ENCODE data around the gene LTA.

LTA gene

GRCh38 chr6:31567531-31568370 lies 4.3 kb upstream of the LTA start (continued):
- TF ChIP-seq ZFP3 (tag by site-specific recombination; IDR thresholded peaks at IDR 0.05; ENCODE audit: low read depth) (no peak), ZNF394 (tag by site-specific recombination; IDR thresholded peaks at IDR 0.05; ENCODE audit: borderline replicate concordance) (no peak), ZNF2 (tag by site-specific recombination; IDR thresholded peaks at IDR 0.05) (no peak), SCRT2 (tag by site-specific recombination; IDR thresholded peaks at IDR 0.05) (peak; percentile 31; the same call in 1 of the 2 replicates), ZNF623 (tag by site-specific recombination; IDR thresholded peaks at IDR 0.05) (no peak), ZNF610 (tag by site-specific recombination; IDR thresholded peaks at IDR 0.05; ENCODE audit: borderline replicate concordance) (no peak), GFI1B (tag by site-specific recombination; IDR thresholded peaks at IDR 0.05) (no peak), KLF8 (tag by site-specific recombination; IDR thresholded peaks at IDR 0.05) (no peak), ZNF404 (tag by site-specific recombination; IDR thresholded peaks at IDR 0.05) (no peak), ZNF280D (tag by site-specific recombination; IDR thresholded peaks at IDR 0.05) (no peak), ZNF248 (tag by site-specific recombination; IDR thresholded peaks at IDR 0.05) (no peak), PRDM2 (tag by site-specific recombination; IDR thresholded peaks at IDR 0.05; ENCODE audit: borderline replicate concordance) (no peak), ZBTB6 (tag by site-specific recombination; IDR thresholded peaks at IDR 0.05) (no peak)

DNA sequence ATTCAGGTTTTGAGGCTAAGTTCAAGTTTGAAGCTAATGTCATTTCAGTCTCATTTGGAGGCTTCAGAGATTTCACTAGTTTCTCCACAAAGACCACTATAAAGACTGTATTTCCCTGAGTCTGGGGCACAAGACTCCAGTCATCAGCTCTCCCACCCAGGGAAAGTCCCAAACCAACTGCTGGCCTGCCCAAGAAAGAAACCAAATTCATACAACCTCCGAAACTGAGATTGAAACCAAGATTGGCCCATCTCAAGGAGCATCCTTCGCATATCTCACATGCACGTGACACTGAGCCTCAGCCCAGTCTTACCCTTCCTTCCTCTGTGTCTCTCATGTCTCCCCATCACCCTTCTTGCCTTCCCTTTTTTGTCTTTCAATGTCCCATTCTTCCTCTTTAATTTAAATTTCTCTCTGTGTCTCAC lies 3.5 kb upstream of the LTA start:
- no peak overlapping the region for H3K4me3 ChIP-seq (ENCODE audit: low read depth, low read length)
- POLR2A ChIA-PET: interaction anchor here (0.6 to 1.6 kb wide), 2 partner anchors 12 to 437 kb away, joined by 3 to 5 read pairs; no protein-coding TSS in a partner anchor
- no peaks in the 10 kb centered on the region for H3K4me1 ChIP-seq (ENCODE audit: control insufficient read depth, insufficient read depth, low read length)
- no peak overlapping the region for H3K27ac ChIP-seq (ENCODE audit: extremely low read depth, low read depth, low read length)
- H3K36me3 ChIP-seq (ENCODE audit: control insufficient read depth in 2 of 2, insufficient read depth in 1 of 2, low read length in 2 of 2): no peaks in the 10 kb centered on the region
- no peak for TF ChIP-seq ZNF843 (tag by site-specific recombination; IDR thresholded peaks at IDR 0.05)
- no peak for TF ChIP-seq PRDM4 (tag by site-specific recombination; IDR thresholded peaks at IDR 0.05)
- no peaks in the 10 kb centered on the region for H3K9me3 ChIP-seq (ENCODE audit: control insufficient read depth, insufficient read depth, low read depth, low read length)
- CTCF ChIA-PET: interaction anchor here (0.5 to 6.5 kb wide), 7 partner anchors 12 to 186 kb away, joined by 3 to 71 read pairs (median 4); partner anchors contain the start of gene LTB
